ENCODE results near the gene APBA3.
A peak's percentile ranks its signal among the peaks of the same experiment; 100 is the strongest.

APBA3 gene

GRCh38 chr19:3775374-3775711 is 13.9 kb upstream of the APBA3 start:
- no peak for FAIRE-seq

GRCh38 chr19:3774621-3775373 is 13.3 kb upstream of the APBA3 start:
- TF ChIP-seq CTCF (IDR thresholded peaks at IDR 0.05; ENCODE audit: insufficient read depth, missing control alignments), result no peak
- FAIRE-seq (no peak), DNase-seq (ENCODE audit: insufficient read length, low spot score) (peak; percentile 97)

More at GRCh38 chr19:3775374-3775711, 13.9 kb upstream of the APBA3 start:
- DNase-seq (ENCODE audit: insufficient read length, low spot score), result no peak
- TF ChIP-seq CTCF (IDR thresholded peaks at IDR 0.05; ENCODE audit: insufficient read depth, missing control alignments), result no peak

- FAIRE-seq (no peak), DNase-seq (ENCODE audit: insufficient read length, low spot score) (no peak)
These were observed 12.5 kb upstream of the APBA3 start for GRCh38 chr19:3773814-3774515.

GRCh38 chr19:3771906-3772455 is 10.5 kb upstream of the APBA3 start, which contains the start of gene RAX2:
RAX2 (minus strand) TSS chr19:3772228; CDS start chr19:3771742, 486 bp downstream.
- FAIRE-seq (no peak), DNase-seq (ENCODE audit: insufficient read length, low spot score) (peak; percentile 90)
- TF ChIP-seq CTCF (IDR thresholded peaks at IDR 0.05; ENCODE audit: insufficient read depth, missing control alignments), result no peak

More at GRCh38 chr19:3773814-3774515, 12.5 kb upstream of the APBA3 start:
- TF ChIP-seq CTCF (IDR thresholded peaks at IDR 0.05; ENCODE audit: insufficient read depth, missing control alignments), result no peak

GRCh38 chr19:3771000-3771905 is 9.8 kb upstream of the APBA3 start:
- no peak for DNase-seq (ENCODE audit: insufficient read length, low spot score)
- no peak for FAIRE-seq
- TF ChIP-seq CTCF (IDR thresholded peaks at IDR 0.05; ENCODE audit: insufficient read depth, missing control alignments), result no peak

- FAIRE-seq, result no peak
- no peak for TF ChIP-seq CTCF (IDR thresholded peaks at IDR 0.05; ENCODE audit: insufficient read depth, missing control alignments)
- no peak for DNase-seq (ENCODE audit: insufficient read length, low spot score)
These were observed 8.9 kb upstream of the APBA3 start for GRCh38 chr19:3770136-3770999.
